KMS-11 (cell line): ENCODE measurements around the gene LRRC73.

Experiments used
- H2AFZ ChIP-seq: fragments of 200-600 bp; sonication (generic); 2 replicates; pipeline ENCODE4 v1.6.1; 2016; ENCODE audit warnings: antibody characterized with exemption, mixed run types, low read depth
- H3K27ac ChIP-seq: fragments of 200-600 bp; sonication (generic); 2 replicates; pipeline ENCODE4 v1.6.1; 2016; ENCODE audit warnings: mild to moderate bottlenecking, mixed run types
- H3K27me3 ChIP-seq: fragments of 200-600 bp; sonication (generic); 2 replicates; pipeline ENCODE4 v1.6.1; 2017; ENCODE audit warnings: mild to moderate bottlenecking, low read depth, mixed run types, moderate library complexity; ENCODE audit not compliant: insufficient read depth
- H3K36me3 ChIP-seq: fragments of 200-600 bp; sonication (generic); 2 replicates; pipeline ENCODE4 v1.6.1; 2017; ENCODE audit warnings: mild to moderate bottlenecking, mixed run types; ENCODE audit not compliant: insufficient read depth
- H3K4me1 ChIP-seq: fragments of 200-600 bp; sonication (generic); 2 replicates; pipeline ENCODE4 v1.6.1; 2016; ENCODE audit warnings: mild to moderate bottlenecking, low read depth, mixed run types; ENCODE audit not compliant: poor library complexity, severe bottlenecking
- H3K4me2 ChIP-seq: fragments of 200-600 bp; sonication (generic); 2 replicates; pipeline ENCODE4 v1.7.0; 2016; ENCODE audit warnings: mild to moderate bottlenecking, mixed run types
- H3K4me3 ChIP-seq: fragments of 200-600 bp; sonication (generic); IDR thresholded peaks from 2 replicates; pipeline ENCODE4 v1.6.1; 2017; ENCODE audit warnings: low read depth, low read length, mixed read lengths; ENCODE audit not compliant: insufficient read depth
- H3K79me2 ChIP-seq: fragments of 200-600 bp; sonication (generic); 2 replicates; pipeline ENCODE4 v1.6.1; 2016; ENCODE audit warnings: low read depth, mixed run types; ENCODE audit not compliant: insufficient read depth
- H3K9ac ChIP-seq: fragments of 200-600 bp; sonication (generic); 2 replicates; pipeline ENCODE4 v1.6.1; 2016; ENCODE audit warnings: mild to moderate bottlenecking, mixed run types
- H4K20me1 ChIP-seq: fragments of 200-600 bp; sonication (generic); 2 replicates; pipeline ENCODE4 v1.6.1; 2016; ENCODE audit warnings: mild to moderate bottlenecking, mixed run types; ENCODE audit not compliant: insufficient read depth
- TF ChIP-seq, protein P1 (sequence below): fragments of 200-600 bp; sonication (generic); conservative IDR thresholded peaks from 2 replicates; pipeline ENCODE4 v1.6.1; 2017; ENCODE audit warnings: low read depth, mild to moderate bottlenecking, antibody characterized with exemption, low read length, moderate library complexity, mixed read lengths

The LRRC73 gene

DNA sequence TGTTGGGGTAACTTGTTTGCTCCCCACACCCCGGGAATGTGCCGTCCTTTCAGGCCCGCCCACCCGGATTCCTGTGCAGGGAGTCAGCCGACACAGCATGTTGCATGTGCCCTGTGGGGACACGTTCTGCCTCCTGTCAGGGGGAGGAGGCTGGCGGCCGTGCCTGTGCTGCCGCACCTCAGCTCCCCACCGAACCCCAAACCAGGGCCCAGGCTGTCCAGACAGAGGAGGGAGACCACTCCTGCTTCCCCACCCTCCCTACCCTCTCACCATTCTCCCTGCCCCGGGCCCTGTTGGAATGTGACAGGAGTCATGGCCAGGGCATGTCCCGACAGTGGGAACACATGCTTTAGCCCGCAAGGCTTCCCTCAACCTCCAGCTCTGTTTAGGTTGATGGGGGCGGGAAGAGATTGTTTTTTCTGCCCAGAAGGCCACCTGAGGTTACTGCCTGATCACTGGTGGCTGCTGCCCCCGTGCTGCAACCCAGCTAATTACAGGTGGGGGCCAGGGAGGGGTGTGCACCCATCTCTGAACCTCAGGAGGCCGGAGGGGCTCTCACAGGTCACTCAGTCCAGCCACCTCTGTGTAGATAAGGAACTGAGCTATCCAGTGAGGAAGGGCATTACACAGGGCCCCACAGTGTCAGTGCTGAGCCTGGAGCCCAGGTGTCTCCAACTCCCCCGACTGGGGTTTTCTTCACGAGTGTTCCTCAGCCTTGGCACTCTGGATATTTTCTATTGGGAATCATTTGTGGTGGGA is 13.6 kb downstream of the LRRC73 start:
- TF ChIP-seq, protein P1, sequence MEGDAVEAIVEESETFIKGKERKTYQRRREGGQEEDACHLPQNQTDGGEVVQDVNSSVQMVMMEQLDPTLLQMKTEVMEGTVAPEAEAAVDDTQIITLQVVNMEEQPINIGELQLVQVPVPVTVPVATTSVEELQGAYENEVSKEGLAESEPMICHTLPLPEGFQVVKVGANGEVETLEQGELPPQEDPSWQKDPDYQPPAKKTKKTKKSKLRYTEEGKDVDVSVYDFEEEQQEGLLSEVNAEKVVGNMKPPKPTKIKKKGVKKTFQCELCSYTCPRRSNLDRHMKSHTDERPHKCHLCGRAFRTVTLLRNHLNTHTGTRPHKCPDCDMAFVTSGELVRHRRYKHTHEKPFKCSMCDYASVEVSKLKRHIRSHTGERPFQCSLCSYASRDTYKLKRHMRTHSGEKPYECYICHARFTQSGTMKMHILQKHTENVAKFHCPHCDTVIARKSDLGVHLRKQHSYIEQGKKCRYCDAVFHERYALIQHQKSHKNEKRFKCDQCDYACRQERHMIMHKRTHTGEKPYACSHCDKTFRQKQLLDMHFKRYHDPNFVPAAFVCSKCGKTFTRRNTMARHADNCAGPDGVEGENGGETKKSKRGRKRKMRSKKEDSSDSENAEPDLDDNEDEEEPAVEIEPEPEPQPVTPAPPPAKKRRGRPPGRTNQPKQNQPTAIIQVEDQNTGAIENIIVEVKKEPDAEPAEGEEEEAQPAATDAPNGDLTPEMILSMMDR, result peak; percentile 48
- Histone ChIP-seq H4K20me1 (no peaks in the 10 kb centered on the region), H3K36me3 (no peaks in the 10 kb centered on the region), H3K4me2 (no peak overlapping the region), H3K4me1 (peaks cover 8% of the 10 kb centered on the region), H3K27me3 (no peaks in the 10 kb centered on the region), H3K79me2 (no peaks in the 10 kb centered on the region; the same call in 1 of the 2 replicates), H3K9ac (no peak overlapping the region), H3K27ac (no peak overlapping the region), H3K4me3 (no peak overlapping the region), H2AFZ (no peak overlapping the region)

DNA sequence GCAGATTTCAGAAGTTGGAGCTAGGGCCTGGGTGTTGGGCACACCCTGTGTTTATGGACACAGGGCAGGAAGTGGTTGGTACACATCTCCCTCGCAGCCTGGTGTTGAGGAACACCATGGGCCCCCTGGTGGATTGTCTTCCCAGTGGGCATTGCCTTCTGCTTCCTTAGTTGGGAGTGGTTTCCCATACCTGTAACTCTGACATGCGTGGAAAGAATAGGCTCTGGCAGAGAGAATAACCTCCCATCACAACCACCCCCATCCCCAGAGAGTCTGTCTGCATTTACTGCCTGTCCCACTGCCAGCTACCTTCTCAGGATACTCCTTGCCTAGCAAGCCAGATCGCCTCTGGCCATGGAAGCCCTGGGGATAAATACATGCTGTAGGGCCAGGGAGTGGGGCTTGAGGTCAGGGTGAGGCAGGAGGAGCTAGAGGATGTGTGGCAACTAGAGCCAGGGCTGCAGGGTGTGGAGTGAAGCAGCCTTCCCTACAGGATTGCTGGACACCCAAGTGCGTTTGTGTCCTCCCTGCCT is 14.7 kb downstream of the LRRC73 start:
- Histone ChIP-seq H3K4me2 (no peak overlapping the region), H3K27ac (no peak overlapping the region), H4K20me1 (no peaks in the 10 kb centered on the region)

DNA sequence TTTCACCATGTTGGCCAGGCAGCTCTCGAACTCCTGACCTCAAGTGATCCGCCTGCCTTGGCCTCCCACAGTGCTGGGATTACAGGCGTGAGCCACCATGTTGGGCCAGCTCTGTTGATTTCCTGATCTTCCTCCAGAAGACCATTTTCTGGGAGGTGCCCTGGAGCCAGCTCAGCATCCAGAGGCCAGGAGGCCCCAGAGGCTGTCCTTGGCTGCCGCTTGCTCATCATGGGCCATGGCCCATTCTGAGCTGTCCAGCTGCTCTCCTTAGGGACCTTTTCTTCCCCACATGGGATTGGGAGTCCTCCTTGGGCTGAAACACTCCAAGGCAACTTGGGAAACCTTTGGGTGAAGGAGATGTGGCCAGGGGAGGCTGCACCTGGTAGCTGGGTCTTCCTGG is 15.4 kb downstream of the LRRC73 start:
- Histone ChIP-seq H3K27ac (no peak overlapping the region), H3K4me2 (no peak overlapping the region)

More for the DNA sequence above, 14.7 kb downstream of the LRRC73 start:
- no peak overlapping the region for H3K4me3 ChIP-seq
- H3K79me2 ChIP-seq, result no peaks in the 10 kb centered on the region; the same call in 1 of the 2 replicates
- H3K4me1 ChIP-seq, result peaks cover 8% of the 10 kb centered on the region
- H2AFZ ChIP-seq, result no peak overlapping the region
- H3K36me3 ChIP-seq, result no peaks in the 10 kb centered on the region
- H3K27me3 ChIP-seq, result no peaks in the 10 kb centered on the region
- TF ChIP-seq, protein P1, result no peak
- no peak overlapping the region for H3K9ac ChIP-seq

DNA sequence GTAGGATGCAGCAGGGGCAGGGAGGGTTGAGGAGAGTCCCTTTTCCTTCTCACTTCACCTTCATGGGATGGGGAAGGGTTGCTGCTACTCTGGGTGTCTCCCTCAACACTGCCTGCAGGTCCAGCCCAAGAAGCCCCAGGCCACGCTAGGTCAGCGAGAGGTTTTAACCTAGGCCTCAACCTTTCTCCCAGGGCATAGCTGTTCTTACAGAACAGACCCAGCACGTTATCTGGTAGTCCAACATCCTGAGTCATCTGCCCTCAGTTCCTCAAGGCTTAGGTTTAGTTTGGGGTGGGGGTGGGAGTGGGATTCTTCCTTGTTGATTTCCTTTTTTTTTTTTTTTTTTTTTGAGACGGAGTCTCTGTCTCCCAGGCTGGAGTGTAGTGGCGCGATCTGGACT is 15.8 kb downstream of the LRRC73 start:
- Histone ChIP-seq H3K79me2 (no peaks in the 10 kb centered on the region; the same call in 1 of the 2 replicates), H3K27ac (no peak overlapping the region), H3K9ac (no peak overlapping the region), H3K4me1 (peaks cover 8% of the 10 kb centered on the region), H3K4me3 (no peak overlapping the region), H3K36me3 (no peaks in the 10 kb centered on the region), H2AFZ (no peak overlapping the region), H4K20me1 (no peaks in the 10 kb centered on the region), H3K27me3 (no peaks in the 10 kb centered on the region), H3K4me2 (no peak overlapping the region)
- TF ChIP-seq, protein P1, result no peak

More for the DNA sequence above, 15.4 kb downstream of the LRRC73 start:
- TF ChIP-seq, protein P1, result no peak
- Histone ChIP-seq H3K4me3 (no peak overlapping the region), H4K20me1 (no peaks in the 10 kb centered on the region), H3K79me2 (no peaks in the 10 kb centered on the region; the same call in 1 of the 2 replicates), H2AFZ (no peak overlapping the region), H3K9ac (no peak overlapping the region), H3K27me3 (no peaks in the 10 kb centered on the region), H3K36me3 (no peaks in the 10 kb centered on the region), H3K4me1 (peaks cover 8% of the 10 kb centered on the region)
